ENCODE data around the gene EXD3. TPM values are rescaled to one million over a fixed set of nuclear protein-coding genes. Genes with fewer than 3 reads are reported as not detected.
A peak's percentile ranks its signal among the peaks of the same experiment; 100 is the strongest.

EXD3 gene
- total RNA-seq, 1 donor: 28.3 TPM

DNA sequence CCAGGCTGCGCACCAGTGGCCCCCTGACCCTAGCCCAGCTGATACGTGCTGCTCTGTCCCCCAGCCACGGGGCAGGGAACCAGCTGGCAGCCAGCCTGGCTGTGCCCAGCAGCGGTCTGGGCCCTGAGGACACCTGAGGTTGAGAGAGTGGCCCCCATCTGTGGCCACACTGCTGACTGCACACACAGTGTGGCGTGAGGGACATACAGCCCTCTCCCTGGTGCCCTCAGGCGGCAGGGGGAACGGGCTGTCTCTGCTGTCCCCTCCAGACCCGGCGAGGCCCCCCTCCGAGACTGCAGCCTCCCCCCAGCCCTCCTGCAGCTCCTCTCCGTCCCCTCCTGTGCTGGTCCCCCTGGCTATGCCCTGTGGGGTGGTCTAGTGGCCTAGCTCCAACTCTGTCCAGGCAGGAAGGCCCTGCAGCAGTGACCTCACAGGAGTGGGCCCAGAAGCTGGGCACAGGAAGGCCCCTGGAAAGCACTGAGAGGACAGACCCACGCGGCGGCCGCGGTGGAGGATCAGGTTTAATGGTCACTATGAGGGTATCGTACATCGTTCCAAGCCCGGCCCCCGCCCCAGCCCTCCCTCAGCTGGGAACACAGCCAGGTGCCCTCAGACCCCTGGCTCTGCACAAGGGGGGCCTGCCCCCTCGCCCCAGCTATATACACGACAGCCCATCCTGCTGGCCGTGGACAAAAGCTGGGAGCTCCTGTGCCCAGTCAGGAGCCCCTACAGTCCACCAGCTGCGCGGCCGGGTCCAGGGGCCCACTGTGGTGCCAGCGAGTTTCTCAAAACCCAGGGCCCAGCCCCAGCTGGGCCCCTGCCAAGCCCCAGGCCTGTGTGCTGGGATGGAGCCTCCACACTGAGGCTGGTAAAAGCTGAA, 25.0 kb upstream of the EXD3 start:
- DNase-seq (ENCODE audit: low read depth in 2 of 3, low spot score in 2 of 3): no peak

DNA sequence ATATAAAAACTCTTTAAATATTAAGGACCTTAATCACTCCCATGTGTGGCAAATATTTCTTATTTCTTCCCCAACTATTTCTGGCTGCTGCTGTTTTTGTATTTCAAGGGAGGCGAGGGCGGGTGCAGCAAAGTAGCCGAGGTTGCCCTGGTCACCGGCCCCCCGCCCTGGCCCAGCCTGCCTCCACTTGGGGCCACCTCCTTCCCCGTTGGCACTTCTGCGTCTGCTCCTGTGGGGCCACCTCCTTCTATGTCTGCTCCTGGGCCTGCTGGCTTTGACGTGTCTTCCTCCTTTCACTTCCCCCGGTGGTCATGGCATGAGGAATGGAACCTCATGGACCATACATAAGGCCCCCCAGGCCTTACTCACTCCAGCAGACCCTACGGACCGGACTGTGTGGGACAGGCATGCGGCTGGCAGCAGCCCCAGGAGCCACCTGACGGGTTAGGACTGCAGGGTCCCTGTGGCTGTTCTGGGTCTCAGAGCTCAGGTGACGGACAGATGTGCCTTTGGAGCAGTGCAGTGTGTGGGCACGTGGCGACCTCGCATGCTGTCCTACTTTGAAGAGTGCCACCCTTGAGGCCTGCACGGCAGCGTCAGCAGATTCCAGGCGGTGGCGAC, 24.0 kb upstream of the EXD3 start:
- no peak for DNase-seq (ENCODE audit: low read depth in 2 of 3, low spot score in 2 of 3)

DNA sequence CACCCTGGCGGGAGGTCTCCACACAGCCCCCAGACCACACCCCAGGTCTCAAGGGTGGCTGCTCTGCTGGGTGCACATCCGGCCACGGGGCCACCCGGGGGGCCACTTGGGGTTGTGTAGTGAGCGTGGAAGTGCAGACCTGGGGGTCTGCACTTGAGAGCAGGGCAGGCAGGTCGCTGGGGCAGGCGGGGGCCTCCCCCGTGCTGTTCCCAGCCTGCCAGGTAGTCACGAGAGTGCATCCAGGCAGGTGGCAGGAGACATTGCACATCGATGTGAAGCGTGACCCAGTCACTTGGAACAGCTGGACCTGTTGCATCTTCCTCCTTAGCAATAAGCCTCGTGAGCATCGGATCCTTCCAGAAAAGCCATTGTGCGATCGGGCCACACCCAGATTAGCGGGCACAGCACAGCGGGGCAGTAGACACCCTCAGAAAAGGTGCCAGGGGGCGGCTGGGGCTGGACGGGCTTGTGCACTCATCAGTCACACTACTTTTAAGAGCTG, 23.0 kb upstream of the EXD3 start:
- no peak for DNase-seq (ENCODE audit: low read depth in 2 of 3, low spot score in 2 of 3)

DNA sequence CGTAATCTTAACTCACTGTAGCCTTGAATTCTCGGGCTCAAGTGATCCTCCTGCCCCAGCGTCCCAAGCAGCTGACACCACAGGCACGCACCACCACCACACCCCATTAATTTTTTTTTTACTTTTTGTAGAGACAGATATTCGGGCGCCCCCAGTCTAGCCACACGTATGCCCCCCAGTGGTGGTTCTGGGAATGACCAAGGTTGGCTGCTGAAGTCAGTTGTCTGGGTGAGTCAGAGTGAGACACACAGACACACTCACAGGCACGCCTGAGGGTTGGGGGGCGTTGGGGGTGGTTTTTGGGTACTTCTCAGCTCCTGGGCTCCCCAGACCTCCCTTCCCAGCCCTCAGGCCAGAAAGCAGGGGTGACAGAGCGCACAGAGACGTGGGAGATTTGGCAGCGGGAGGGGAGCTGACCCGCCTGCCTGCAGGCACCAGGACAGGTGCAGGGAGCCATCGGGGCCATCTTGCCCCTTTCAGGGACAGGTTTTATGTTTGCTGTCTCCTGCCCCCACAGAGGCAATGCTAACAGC, 22.4 kb upstream of the EXD3 start:
- DNase-seq (ENCODE audit: low read depth in 2 of 3, low spot score in 2 of 3): peak; percentile 74 to 92 (median 85)

DNA sequence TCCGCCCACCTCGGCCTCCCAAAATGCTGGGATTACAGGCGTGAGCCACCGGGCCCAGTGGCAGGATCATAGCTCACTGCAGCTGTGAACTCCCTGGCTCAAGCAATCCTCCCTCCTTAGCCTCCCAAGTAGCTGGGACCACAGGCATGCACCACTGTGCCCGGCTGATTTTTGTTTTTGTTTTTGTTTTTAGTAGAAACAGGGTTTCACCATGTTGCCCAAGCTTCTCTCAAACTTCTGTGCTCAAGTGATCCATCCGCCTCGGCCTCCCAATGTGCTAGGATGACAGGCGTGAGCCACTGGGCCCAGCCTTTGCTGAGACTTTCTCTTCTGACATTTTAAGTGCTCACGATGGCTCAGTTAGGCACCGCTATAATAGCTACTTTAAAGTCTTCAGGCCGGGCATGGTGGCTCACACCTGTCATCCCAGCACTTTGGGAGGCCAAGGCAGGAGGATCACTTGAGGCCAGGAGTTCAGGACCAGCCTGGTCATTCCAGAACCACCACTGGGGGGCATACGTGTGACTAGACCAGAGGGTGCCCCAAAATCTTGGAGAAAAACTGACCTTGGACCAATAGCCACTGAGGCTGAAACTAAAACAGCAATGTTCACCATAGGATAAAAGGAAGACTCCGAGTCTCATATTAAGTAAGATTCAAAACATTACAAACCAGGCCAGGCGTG, 21.3 kb upstream of the EXD3 start:
- no peak for DNase-seq (ENCODE audit: low read depth in 2 of 3, low spot score in 2 of 3)

DNA sequence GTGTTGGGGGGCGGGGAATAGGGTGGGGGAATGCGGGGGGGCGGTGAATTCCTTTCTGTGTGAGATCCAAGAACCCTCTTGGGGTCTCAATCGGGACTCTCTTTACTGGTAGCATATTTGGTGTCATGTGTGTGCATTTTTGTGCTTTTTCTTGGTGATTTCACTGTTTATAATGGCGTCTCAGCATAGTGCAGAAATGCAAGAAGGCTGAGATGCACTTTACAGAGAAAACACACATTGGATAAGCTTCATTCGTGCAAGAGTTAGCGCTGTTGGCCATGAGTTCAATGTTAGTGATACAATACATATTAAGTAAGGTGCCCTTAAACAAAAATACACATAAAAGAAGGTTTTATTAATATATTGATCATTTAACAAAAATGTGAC, 19.0 kb upstream of the EXD3 start:
- no peak for DNase-seq (ENCODE audit: low read depth in 2 of 3, low spot score in 2 of 3)

DNA sequence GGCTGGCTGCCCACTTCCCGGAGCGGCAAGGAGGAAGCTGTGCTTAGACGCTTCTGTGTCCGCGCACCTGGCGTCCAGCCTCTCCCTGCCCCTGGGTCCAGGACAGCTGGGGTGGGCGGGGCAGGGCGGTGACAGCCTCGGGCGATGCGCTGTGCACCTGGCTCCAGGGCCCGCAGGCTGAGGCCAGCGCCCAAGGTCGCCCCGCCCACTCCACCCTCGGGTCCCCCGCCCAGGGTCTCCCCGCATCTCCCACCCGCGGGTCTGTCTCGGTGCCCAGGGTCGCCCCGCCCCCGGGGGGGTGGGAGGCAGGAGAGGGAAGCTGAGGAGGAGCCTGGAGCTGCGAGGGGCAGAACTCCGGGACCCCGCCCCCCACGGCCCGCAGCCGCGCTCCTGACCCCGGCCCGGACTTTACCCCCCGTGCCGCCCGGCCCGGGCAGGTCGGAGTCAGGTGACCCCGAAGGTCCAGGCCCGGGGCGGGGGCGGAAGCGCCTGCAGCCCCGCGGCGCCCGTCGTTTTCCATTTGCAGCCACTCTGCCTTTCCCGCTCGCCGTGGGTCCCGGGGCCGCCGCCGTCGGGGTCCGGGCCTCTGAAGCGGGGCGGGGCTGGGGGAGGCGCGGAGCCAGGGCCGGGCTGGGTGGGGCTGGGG, 18.4 kb upstream of the EXD3 start, which contains the start of gene ENTPD8:
Gene ENTPD8 (minus strand): TSS at position 69 of the 646 bp plus-strand sequence. CDS start 3,072 bp downstream, outside the sequence.
- peak in 2 of 3 donors; percentile 51 to 53 for DNase-seq (ENCODE audit: low read depth in 2 of 3, low spot score in 2 of 3)

DNA sequence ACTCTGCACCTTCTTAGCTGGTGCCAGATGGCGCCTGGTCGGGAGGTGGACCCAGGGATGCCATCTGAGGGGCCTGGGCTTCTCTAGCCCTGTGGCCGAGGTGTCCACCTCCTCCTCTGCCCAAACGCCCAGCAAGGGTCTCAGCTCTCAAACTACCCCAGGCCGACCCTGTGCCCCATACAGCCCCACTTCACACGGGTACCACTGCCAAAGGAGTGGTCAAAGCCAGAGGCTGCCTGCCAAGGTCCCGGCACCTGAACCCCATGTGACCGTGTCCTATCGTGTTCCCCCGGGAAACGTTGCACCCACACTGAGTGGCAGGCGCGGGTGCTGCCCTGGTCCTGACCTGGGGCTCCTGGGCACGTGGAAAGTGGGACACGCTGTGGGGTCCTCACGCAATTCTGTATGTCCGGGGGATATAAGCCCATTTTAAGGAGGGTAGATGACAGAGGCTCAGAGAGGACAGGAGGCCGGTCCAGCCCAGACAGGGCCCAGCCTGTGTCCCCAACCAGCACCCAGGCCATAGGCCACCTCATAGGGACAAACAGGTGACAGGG, 16.3 kb upstream of the EXD3 start:
- no peak for DNase-seq (ENCODE audit: low read depth in 2 of 3, low spot score in 2 of 3)

DNA sequence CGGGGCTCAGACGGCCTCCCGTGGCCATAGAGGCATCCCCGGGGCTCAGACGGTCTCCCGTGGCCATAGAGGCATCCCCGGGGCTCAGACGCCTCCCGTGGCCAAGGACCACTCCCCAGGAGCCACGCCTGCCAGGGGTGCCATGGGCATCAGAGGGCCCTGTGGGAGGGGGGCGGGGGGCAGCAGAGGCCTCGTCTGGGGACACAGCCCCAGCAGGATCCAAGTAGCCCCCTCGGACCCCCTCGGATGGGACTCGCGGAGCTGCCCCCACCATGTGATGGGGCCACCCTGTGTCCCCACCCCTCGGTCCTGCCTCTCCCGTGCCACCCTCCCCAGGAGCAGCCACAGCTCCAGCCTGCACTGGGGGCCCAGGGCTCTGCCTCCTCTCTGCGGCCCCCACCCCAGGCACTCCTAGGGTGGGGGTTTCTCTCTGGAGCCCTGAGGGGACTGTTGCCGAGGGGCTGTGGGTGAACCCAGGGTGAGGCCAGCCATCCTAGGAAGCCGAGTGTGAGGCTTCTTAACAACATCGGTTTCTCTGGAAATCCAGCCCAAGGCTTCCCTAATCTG, 15.7 kb upstream of the EXD3 start:
- no peak for DNase-seq (ENCODE audit: low read depth in 2 of 3, low spot score in 2 of 3)

DNA sequence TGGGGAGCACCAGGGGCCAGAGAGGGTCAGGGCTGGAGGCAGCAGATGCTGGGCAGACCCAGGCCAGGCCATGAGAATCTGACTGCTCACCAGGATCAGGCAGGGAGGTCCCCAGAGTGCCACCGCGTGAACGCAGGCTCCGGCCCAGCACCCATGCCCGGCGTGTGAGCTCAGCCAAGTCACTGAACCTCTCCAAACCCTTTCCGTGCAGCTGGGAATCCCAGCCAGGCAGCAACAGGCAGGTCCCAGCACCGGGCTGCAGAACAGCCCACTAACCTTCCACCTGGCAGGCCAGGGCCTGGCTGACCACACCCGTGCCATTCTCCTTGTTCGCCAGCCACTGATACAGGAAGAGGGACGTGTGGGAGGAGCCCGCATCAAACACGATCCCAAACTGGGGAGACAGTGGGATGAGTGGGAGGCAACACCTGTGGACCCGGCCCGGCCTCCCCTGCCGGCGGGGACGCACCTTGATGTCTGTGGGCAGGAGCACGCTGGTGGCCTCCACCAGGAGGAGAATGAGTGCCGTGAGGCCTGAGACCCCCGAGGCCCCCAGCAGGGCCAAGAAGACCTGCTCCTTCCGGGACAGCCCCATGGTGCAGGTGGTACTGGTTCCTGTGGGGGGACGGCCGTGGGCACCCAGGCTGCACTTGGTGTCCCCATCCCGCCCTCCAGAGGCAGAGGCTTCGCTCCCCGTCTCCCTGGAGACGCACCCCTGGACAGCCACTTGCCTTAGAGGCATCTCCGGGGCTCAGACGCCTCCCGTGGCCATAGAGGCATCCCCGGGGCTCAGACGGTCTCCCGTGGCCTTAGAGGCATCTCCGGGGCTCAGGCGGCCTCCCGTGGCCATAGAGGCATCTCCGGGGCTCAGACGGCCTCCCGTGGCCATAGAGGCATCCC, 15.0 kb upstream of the EXD3 start:
- DNase-seq (ENCODE audit: low read depth in 2 of 3, low spot score in 2 of 3): no peak

DNA sequence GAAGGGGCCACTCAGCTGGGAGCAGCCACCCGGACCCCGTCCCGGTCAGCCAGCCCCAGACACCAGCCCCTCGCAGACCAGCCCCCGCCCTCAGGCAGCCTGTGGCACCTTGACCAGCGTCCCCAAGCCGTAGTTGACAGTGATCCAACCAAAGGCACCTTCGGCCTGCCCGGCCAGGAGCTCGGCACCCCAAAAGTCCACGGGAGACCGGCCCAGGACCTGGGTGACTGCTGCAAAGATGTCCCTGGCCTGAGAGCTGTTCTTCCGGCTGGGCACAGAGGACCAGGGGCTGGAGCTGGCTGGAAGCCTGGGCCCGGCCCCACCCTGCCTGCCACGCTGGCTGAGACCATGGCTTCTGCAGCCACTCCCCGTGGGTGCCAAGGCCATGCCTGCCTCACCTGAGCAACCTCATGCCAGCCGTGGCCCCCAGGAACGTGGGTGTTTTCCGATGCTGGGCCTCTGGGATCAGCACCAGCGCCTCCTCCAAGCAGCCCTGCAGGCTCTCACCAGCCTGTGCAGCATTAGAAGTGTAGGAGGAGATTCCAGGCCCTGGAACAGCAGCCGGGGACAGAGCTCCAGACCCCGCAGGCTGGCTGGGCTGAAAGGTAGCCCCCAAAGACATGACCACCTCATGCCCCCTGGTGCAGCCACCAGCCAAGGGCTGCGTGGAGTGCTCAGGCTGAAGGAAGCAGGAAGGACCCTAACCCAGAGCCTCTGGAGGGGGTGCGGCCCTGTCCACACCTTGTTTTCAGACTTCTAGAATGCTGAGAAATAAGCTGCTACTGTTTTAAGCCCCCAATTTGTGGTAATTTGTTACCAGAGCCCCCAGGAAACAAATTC, 14.0 kb upstream of the EXD3 start:
- no peak for DNase-seq (ENCODE audit: low read depth in 2 of 3, low spot score in 2 of 3)

DNA sequence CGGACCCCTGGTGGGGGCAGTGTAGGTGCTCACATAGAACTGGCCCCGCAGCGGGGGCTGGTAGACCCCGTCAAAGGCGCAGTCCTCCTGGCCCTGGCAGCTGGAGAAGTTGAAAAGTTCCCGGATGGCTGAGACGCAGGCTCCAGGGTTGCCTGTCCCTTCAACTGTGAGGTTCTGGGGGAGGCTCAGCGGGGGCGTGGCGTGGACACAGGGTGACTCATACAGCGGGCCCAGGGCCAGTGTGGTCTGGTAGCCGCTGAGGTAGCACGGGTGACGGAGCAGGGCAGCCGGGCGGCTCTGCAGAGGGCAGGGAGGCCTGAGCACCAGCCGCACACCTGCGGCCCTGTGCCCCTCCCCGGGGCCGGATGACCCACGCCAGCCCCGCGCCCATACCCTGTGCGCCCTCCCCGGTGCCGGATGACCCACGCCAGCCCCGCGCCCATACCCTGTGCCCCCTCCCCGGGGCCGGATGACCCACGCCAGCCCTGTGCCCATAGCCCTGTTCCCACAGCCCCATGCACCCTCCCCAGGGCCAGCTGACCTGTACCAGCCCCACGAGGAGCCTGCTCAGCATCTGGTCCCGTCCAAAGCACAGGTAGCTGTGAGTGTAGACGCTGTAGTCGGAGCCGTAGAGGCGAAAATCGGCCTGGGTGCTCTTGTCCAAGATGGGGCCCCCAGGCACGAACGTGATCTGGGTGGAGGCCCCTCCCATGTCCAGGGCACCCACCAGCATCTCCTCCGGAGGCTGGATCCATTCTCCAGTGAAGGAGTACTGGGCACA, 13.2 kb upstream of the EXD3 start:
- DNase-seq (ENCODE audit: low read depth in 2 of 3, low spot score in 2 of 3): peak in 1 of 3 donors; percentile 50

DNA sequence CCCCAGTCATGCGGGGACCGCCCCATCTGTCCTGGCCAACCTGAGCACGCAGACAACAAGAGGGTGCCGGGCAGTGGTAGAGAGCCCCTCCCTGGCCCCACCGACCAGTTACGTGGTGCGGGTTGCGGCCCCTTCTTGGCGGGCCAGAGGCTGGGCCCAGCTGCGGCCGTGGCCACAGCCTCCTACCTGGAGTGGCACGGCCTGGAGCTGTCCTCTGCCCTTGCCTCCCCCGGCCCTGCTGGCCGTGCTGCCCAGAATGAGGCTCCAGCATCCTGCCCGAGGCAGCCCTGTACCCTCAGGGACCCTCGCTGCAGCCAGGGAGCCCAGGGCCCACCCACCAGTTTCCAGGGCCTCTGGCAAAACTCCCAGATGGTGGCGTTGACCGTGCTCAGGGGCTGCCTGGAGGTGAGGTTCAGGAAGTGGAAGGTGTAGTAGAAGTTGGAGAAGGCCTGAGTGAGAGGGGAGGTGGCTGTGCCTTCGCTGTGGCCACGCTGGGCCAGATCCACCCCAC, 12.5 kb upstream of the EXD3 start:
- DNase-seq (ENCODE audit: low read depth in 2 of 3, low spot score in 2 of 3): no peak

DNA sequence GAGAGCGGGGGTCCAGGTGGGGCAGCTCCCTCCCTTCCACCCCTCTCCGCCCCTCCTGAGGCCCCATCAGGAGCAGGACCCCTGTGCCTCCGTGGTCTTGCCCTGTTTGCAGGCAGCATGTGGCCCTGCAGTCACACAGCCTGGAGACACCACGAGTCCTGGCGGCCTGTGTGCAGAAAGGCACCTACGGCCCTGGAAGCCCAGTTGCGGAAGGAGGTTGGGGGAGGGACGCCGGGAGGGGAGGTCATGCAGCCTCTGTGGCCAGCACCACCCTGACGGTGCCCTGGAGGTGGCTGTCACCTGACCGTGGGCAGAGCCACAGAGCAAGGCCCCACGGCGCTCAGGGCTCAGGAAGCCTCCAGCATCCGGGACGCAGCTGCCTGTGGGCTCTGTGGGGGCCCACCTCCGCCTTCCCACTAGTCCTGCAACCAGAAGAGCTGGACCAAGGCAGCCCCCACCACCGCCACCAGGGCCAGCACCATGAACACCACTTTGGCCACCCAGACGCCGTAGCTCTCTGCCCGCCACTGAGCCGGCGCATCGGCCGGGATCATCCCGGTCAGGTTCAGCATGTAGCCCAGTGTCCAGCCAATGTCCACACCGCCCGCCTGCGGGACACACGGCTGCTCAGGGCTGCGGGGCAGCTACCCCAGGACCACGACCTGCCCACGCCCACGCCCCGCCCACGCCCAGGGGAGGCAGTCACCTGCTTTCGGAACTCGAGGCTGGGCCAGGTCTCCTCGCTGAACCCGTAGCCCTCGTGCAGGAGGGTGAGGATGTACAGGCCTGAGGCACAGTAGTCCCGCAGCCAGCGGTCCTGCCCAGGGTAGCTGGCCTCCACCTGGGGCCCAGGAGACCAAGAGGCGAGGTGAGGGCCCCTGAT, 11.8 kb upstream of the EXD3 start:
- peak in 1 of 3 donors; percentile 62 for DNase-seq (ENCODE audit: low read depth in 2 of 3, low spot score in 2 of 3)

DNA sequence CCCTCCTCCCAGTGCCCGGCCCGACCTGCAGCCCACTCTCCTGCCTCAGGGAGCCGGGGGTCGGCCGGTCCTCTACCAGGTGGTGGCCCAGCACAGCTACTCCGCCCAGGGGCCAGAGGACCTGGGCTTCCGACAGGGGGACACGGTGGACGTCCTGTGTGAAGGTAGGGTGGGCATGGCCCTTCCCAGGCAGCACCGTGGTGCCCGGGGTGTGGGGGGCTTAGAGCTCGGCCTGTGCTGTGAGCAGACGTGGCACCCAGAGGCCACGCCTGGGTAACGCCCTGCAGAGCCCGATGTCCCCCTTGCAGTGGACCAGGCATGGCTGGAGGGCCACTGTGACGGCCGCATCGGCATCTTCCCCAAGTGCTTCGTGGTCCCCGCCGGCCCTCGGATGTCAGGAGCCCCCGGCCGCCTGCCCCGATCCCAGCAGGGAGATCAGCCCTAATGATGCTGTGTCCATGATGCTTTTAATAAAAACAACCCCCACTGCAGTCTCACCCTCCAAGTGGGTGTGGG, 11.0 kb upstream of the EXD3 start:
- no peak for DNase-seq (ENCODE audit: low read depth in 2 of 3, low spot score in 2 of 3)
